ENCODE data around the gene VCL. TPM values are rescaled to one million over a fixed set of nuclear protein-coding genes. Genes with fewer than 3 reads are reported as not detected.

VCL gene
- total and polyA plus RNA-seq, 2 of the 8 experiments (the other 6 are each of a cell fraction or from before 2014, with no cell fraction given) = 119 to 377 TPM

- H3K14ac ChIP-seq (ENCODE audit: insufficient read length) = no peak overlapping the region
- H2AK5ac ChIP-seq (ENCODE audit: low read depth, low read length) = no peak overlapping the region
- H3K27me3 ChIP-seq (replicated peaks in 1 of 4; ENCODE audit: control insufficient read depth in 3 of 4, extremely low read depth in 1 of 4, insufficient read depth in 3 of 4, low read length in 3 of 4) = no peaks in the 10 kb centered on the region
- H2BK12ac ChIP-seq (ENCODE audit: low read depth, low read length) = no peak overlapping the region
- 0 out of 2 replicates have a peak overlapping the region, but pooled peaks have one; percentile 31 for H2BK15ac ChIP-seq (ENCODE audit: low read length)
- peaks cover 4% of the 10 kb centered on the region; the same call in 1 of the 2 replicates for H3K23me2 ChIP-seq (ENCODE audit: low read depth, low read length)
- H3K4me3 ChIP-seq (ENCODE audit: extremely low read depth in 1 of 4, insufficient read depth in 2 of 4, low read depth in 3 of 4, low read length in 4 of 4) = no peak overlapping the region
- H3K23ac ChIP-seq (ENCODE audit: insufficient read length) = no peak overlapping the region
- peaks cover 0 to 2% of the 10 kb centered on the region in 2 experiments for H4K20me1 ChIP-seq (replicated peaks in 1 of 2; ENCODE audit: control insufficient read depth in 1 of 2, insufficient read depth in 2 of 2, low read length in 2 of 2)
- no peak overlapping the region for H2BK120ac ChIP-seq (replicated peaks; ENCODE audit: low read depth, low read length)
- CTCF ChIA-PET (ENCODE audit: partially characterized antibody) = interaction anchor here (0.6 to 3.0 kb wide), 5 partner anchors 10 to 175 kb away, joined by 3 to 9 read pairs (median 4); no protein-coding TSS in a partner anchor
- H2BK5ac ChIP-seq (ENCODE audit: low read depth, low read length) = no peak overlapping the region
- H3K18ac ChIP-seq (ENCODE audit: extremely low read depth, low read length) = no peak overlapping the region
- no peaks in the 10 kb centered on the region for H3K36me3 ChIP-seq (ENCODE audit: control insufficient read depth in 2 of 4, insufficient read depth in 4 of 4, low read length in 3 of 4)
- H3K27ac ChIP-seq (ENCODE audit: low read depth, low read length) = no peak overlapping the region
- H3K56ac ChIP-seq (replicated peaks; ENCODE audit: insufficient read length, low read depth, low read length) = no peak overlapping the region
- no peak overlapping the region for H2AFZ ChIP-seq (ENCODE audit: low read length)
- DNase-seq (ENCODE audit: low read depth in 1 of 2, low spot score in 2 of 2) = no peak
- no peaks in the 10 kb centered on the region for H3K9me3 ChIP-seq (ENCODE audit: insufficient read depth in 2 of 2, low read depth in 1 of 2, low read length in 1 of 2)
- FAIRE-seq = no peak
- no peaks in the 10 kb centered on the region for H3K79me1 ChIP-seq (ENCODE audit: low read depth, low read length)
- 87% methylated on average over 6 of the region's 6 CpGs; no CpG with 5 or more reads in 1 of the 2 experiments for WGBS, 2 experiments (ENCODE audit: extremely low coverage in 1 of 2, insufficient coverage in 1 of 2, insufficient read length in 1 of 2, insufficient replicate concordance in 2 of 2, low coverage in 1 of 2, low lambda C conversion rate in 2 of 2, missing lambda C conversion rate in 1 of 2)
- H3K4ac ChIP-seq (replicated peaks; ENCODE audit: insufficient read length, low read depth, low read length) = no peak overlapping the region
- H3K4me2 ChIP-seq (ENCODE audit: insufficient read depth in 1 of 2, low read depth in 2 of 2, low read length in 2 of 2) = no peak overlapping the region
- no peak overlapping the region for H3K9ac ChIP-seq (replicated peaks in 1 of 4; ENCODE audit: extremely low read depth in 1 of 4, low read depth in 3 of 4, low read length in 3 of 4)
- peaks cover under 1 to 2% of the 10 kb centered on the region in 2 experiments; a peak in 3 of 4 replicates for H3K79me2 ChIP-seq (ENCODE audit: control insufficient read depth in 1 of 2, insufficient read depth in 2 of 2, low read length in 2 of 2)
- no peak overlapping the region for H4K91ac ChIP-seq (replicated peaks; ENCODE audit: insufficient read length, low read length)
- 0 out of 7 replicates have a peak, but pooled peaks cover 0 to 3% (median 0%) of the 10 kb centered on the region in 4 experiments for H3K4me1 ChIP-seq (replicated peaks in 1 of 4; ENCODE audit: control insufficient read depth in 3 of 4, insufficient read depth in 4 of 4, low read length in 3 of 4)
- H4K5ac ChIP-seq (ENCODE audit: insufficient read length, low read depth, low read length) = no peak overlapping the region
- no peak overlapping the region for H2BK20ac ChIP-seq (ENCODE audit: low read length)
- no peak overlapping the region for H4K8ac ChIP-seq (ENCODE audit: extremely low read depth, insufficient read depth, low read length)
- POLR2A ChIA-PET (ENCODE audit: partially characterized antibody) = interaction anchor here (0.7 to 13.2 kb wide), 7 partner anchors 8 to 28 kb away, joined by 3 to 261 read pairs (median 5); no protein-coding TSS in a partner anchor
- TF ChIP-seq SIRT6 (IDR thresholded peaks at IDR 0.05; ENCODE audit: low read length) (no peak), TBP (IDR thresholded peaks at IDR 0.05; ENCODE audit: low read depth, low read length) (no peak), RFX5 (IDR thresholded peaks at IDR 0.05; ENCODE audit: borderline replicate concordance, low read depth, low read length) (no peak), RXRA (IDR thresholded peaks at IDR 0.05; ENCODE audit: insufficient read depth, low read depth, low read length) (no peak), CHD2 (IDR thresholded peaks at IDR 0.05; ENCODE audit: low read length) (no peak), RBBP5 (IDR thresholded peaks at IDR 0.05; ENCODE audit: borderline replicate concordance, low read depth, low read length) (no peak), SIN3A (conservative IDR thresholded peaks at IDR 0.05 in 1 of 2, IDR thresholded peaks at IDR 0.05 in 1 of 2; ENCODE audit: low read depth in 1 of 2, low read length in 2 of 2) (no peak), KDM4A (IDR thresholded peaks at IDR 0.05; ENCODE audit: low read depth, low read length, severe bottlenecking) (no peak), NANOG (IDR thresholded peaks at IDR 0.05; ENCODE audit: insufficient read depth, low read depth, low read length, poor library complexity, severe bottlenecking) (no peak)
These were observed 4.8 kb upstream of the VCL start for GRCh38 chr10:73992899-73993788.

Measured in H1 (cell line).